Epithelial cell of proximal tubule (primary cell): Measurements from ENCODE around the gene SNX8. TPM values are rescaled to one million over a fixed set of nuclear protein-coding genes. Genes with fewer than 3 reads are reported as not detected.

Experiments
- DNase-seq: peaks from one replicate; pipeline ENCODE4 v3.0.0-alpha.2; 2011; ENCODE audit warnings: low read depth
- H3K4me3 ChIP-seq: 2 replicates; pipeline ENCODE4 v1.5.1; 2011; ENCODE audit warnings: low read depth, mild to moderate bottlenecking, low read length
- CTCF ChIP-seq: conservative IDR thresholded peaks from 2 replicates; pipeline ENCODE4 v1.5.1; 2012; ENCODE audit warnings: low read depth, mild to moderate bottlenecking, low read length
- total RNA-seq: library from RNA; depleted of rRNA; stranded (reverse); fragments of >200 nt; gene quantifications from 2 replicates; pipeline ENCODE4 v1.2.3, GENCODE V29; 2015

The SNX8 gene
- total RNA-seq, 1 donor from 2014 or later, result 9.0 TPM

- H3K4me3 ChIP-seq, result no peak overlapping the region
- no peak for DNase-seq
- TF ChIP-seq CTCF, result no peak
Measured at GRCh38 chr7:2205036-2205780, 109.0 kb downstream of the SNX8 start.

- no peak overlapping the region for H3K4me3 ChIP-seq
- no peak for DNase-seq
- TF ChIP-seq CTCF, result no peak
Measured at GRCh38 chr7:2204446-2204845, 109.8 kb downstream of the SNX8 start.

GRCh38 chr7:2203766-2204300 lies 110.4 kb downstream of the SNX8 start:
- no peak for DNase-seq
- no peak overlapping the region for H3K4me3 ChIP-seq
- no peak for TF ChIP-seq CTCF

GRCh38 chr7:2202901-2203765 lies 111.1 kb downstream of the SNX8 start:
- no peak for DNase-seq
- H3K4me3 ChIP-seq, result no peak overlapping the region
- no peak for TF ChIP-seq CTCF

- no peak for DNase-seq
- no peak overlapping the region for H3K4me3 ChIP-seq
- no peak for TF ChIP-seq CTCF
Measured at GRCh38 chr7:2202361-2202761, 111.9 kb downstream of the SNX8 start.

Other genes starting within 250 kb of the SNX8 start
- gene MAD1L1, start 81.5 kb downstream of the SNX8 start, total RNA-seq, result 73.8 and 83.4 TPM in 2 replicates
- gene MRM2, start 72.2 kb downstream of the SNX8 start, total RNA-seq, result 26.1 and 35.7 TPM in 2 replicates
- gene NUDT1, start 72.2 kb downstream of the SNX8 start, total RNA-seq, result 39.1 and 65.9 TPM in 2 replicates
- 161 and 244 TPM in 2 replicates for gene EIF3B, start 40.4 kb upstream of the SNX8 start, total RNA-seq
- gene CHST12, start 89.2 kb upstream of the SNX8 start, total RNA-seq, result 7.2 and 10.6 TPM in 2 replicates
- not detected in 2 replicates for gene GRIFIN, start 162.0 kb upstream of the SNX8 start, total RNA-seq
- gene LFNG, start 205.3 kb upstream of the SNX8 start, total RNA-seq, result 32.1 and 37.0 TPM in 2 replicates
- 53.0 and 68.9 TPM in 2 replicates for gene BRAT1, start 241.1 kb upstream of the SNX8 start, total RNA-seq
- gene IQCE, start 244.5 kb upstream of the SNX8 start, total RNA-seq, result 8.7 and 25.0 TPM in 2 replicates